HepG2 (cell line): ENCODE measurements around the gene PRKG1. TPM values are rescaled to one million over a fixed set of nuclear protein-coding genes. Genes with fewer than 3 reads are reported as not detected.
A peak's percentile ranks its signal among the peaks of the same experiment; 100 is the strongest.
"Not testable (repeated sequence)": the region's sequence is repeated elsewhere in the genome, so short reads cannot be mapped to it uniquely, and the experiment has no call there.

Experiments used
- ATAC-seq: fragments of 200-7000 bp; cut with Tn5 transposase; 3 replicates; pipeline ENCODE4 v1.9.1; 2020; ENCODE audit warnings: mild to moderate bottlenecking, moderate library complexity
- BruUV-seq: library from RNA; stranded (reverse); fragments of 400-500 nt; replicated peaks from 2 replicates; lab custom pipeline; 2021; lab: Mats Ljungman, UMichigan
- CTCF ChIA-PET: fragments of 300-600 bp; formaldehyde crosslinking; extraction: SDS; loops from one replicate; lab custom pipeline; 2021; ENCODE audit warnings: low total read pairs, inconsistent platforms, low intra/inter-chr PET ratio; lab: Yijun Ruan, JAX
- POLR2A ChIA-PET: fragments of 350-600 bp; sonication (Branson Sonifier 250); formaldehyde crosslinking; loops from one replicate; lab custom pipeline; 2020; ENCODE audit warnings: antibody characterized with exemption, inconsistent platforms; lab: Yijun Ruan, JAX
- DNase-seq: peaks from one replicate; pipeline ENCODE4 v3.0.0-alpha.2; 2015; ENCODE audit warnings: low spot score
- FAIRE-seq: peaks from 3 replicates; lab custom pipeline; 2011; peaks lifted over from hg19 to GRCh38; lab: Jason Lieb, UNC
- H2AFZ ChIP-seq: one replicate; pipeline ENCODE4 v1.6.1; 2011; ENCODE audit warnings: low read length, inconsistent platforms
- H3K27ac ChIP-seq: fragments of 300-600 bp; 3 replicates; pipeline ENCODE4 v1.8.0; 2011; ENCODE audit warnings: mixed run types, mild to moderate bottlenecking, mixed read lengths, low read length, inconsistent platforms; ENCODE audit not compliant: insufficient read depth; ENCODE audit errors: extremely low read length
- H3K27me3 ChIP-seq, 2 experiments: fragments of 200-600 bp in 1 of 2; 2 replicates in 1 of 2; 3 replicates in 1 of 2; pipeline versions ENCODE4 v1.6.0 to v1.8.0; 2011; ENCODE audit warnings: low read length in 2 of 2, mild to moderate bottlenecking in 2 of 2, moderate library complexity in 2 of 2, inconsistent platforms in 1 of 2; ENCODE audit not compliant: insufficient read depth in 2 of 2, control insufficient read depth in 1 of 2
- H3K36me3 ChIP-seq, 2 experiments: fragments of 200-600 bp in 1 of 2; replicated peaks in 1 of 2; 2 replicates in 1 of 2; 3 replicates in 1 of 2; pipeline versions ENCODE4 v1.5.1 to v1.8.0; 2011; ENCODE audit warnings: low read length in 2 of 2, inconsistent platforms in 1 of 2; ENCODE audit not compliant: insufficient read depth in 2 of 2, control insufficient read depth in 1 of 2
- H3K4me1 ChIP-seq: 2 replicates; pipeline ENCODE4 v1.5.1; 2012; ENCODE audit warnings: low read length, inconsistent platforms; ENCODE audit not compliant: insufficient read depth
- H3K4me2 ChIP-seq: 2 replicates; pipeline ENCODE4 v1.6.0; 2011; ENCODE audit warnings: low read depth, low read length, inconsistent platforms
- H3K4me3 ChIP-seq, 3 experiments: fragments of 200-600 bp in 1 of 3; sonication (generic), shearing (Covaris generic) in 1 of 3; replicated peaks in 1 of 3; 2 replicates each; pipeline ENCODE4 v1.5.1; 2011 to 2016; ENCODE audit warnings: low read length in 3 of 3, inconsistent platforms in 2 of 3, low read depth in 2 of 3, mild to moderate bottlenecking in 2 of 3, control low read depth in 1 of 3, mixed read lengths in 1 of 3; ENCODE audit not compliant: insufficient read depth in 1 of 3
- H3K79me2 ChIP-seq: one replicate; pipeline ENCODE4 v1.6.1; 2011; ENCODE audit warnings: low read length, inconsistent platforms; ENCODE audit not compliant: insufficient read depth
- H3K9ac ChIP-seq: 2 replicates; pipeline ENCODE4 v1.6.0; 2011; ENCODE audit warnings: mild to moderate bottlenecking, low read depth, low read length, inconsistent platforms; ENCODE audit not compliant: insufficient read depth
- H3K9me3 ChIP-seq: 2 replicates; pipeline ENCODE4 v1.5.1; 2012; ENCODE audit warnings: mild to moderate bottlenecking, low read length
- H4K20me1 ChIP-seq: 2 replicates; pipeline ENCODE4 v1.6.0; 2011; ENCODE audit warnings: inconsistent platforms, mild to moderate bottlenecking, low read length, moderate library complexity; ENCODE audit not compliant: insufficient read depth
- KAT7 ChIP-seq: IDR thresholded peaks from 2 replicates; pipeline ENCODE4 v1.6.1; 2018; ENCODE audit warnings: borderline replicate concordance, missing compliant biosample characterization
- NFE2L2 ChIP-seq: fragments of 150-350 bp; IDR thresholded peaks from 2 replicates; pipeline ENCODE4 v1.6.1; 2014; ENCODE audit warnings: low read length
- WGBS: methylation state at CpG from one replicate; pipeline ENCODE4 v1.1.6; 2017; ENCODE audit warnings: low lambda C conversion rate; 5-methylcytosine and 5-hydroxymethylcytosine counted together
- in situ Hi-C: cut with HindIII; loops from 2 replicates; pipeline ENCODE4 v1.10.0; 2017; ENCODE audit warnings: low pct_unique_long_range_greater_than_20kb; ENCODE audit not compliant: extremely low pct_ligation_motif_present
- intact Hi-C: fragments of 100-400 bp; cut with micrococcal nuclease; formaldehyde crosslinking; loops from one replicate; pipeline ENCODE4 v1.10.0; 2022; ENCODE audit not compliant: unreplicated experiment
- polyA plus RNA-seq, 8 experiments: library from polyadenylated mRNA; depleted of rRNA in 3 of 8; stranded (reverse) in 7 of 8; unstranded in 1 of 8; fragments of >200 nt; fragmentation: Illumina TruSeq in 4 of 8; extraction: Trizol in 4 of 8; gene quantifications; 2 replicates each; pipeline versions ENCODE4 v1.2.1 to v1.2.3, GENCODE V29; 2011 to 2016; ENCODE audit warnings: low read depth in 4 of 8, missing spikeins in 1 of 8, mixed read lengths in 1 of 8; ENCODE audit not compliant: insufficient read depth in 1 of 8
- total RNA-seq, 5 experiments: library from RNA; depleted of rRNA; stranded (reverse); fragments of >200 nt; fragmentation: Illumina TruSeq; extraction: Trizol; gene quantifications; 2 replicates each; pipeline ENCODE4 v1.2.3, GENCODE V29; 2016; ENCODE audit warnings: low read depth in 1 of 5

The PRKG1 gene
- total and polyA plus RNA-seq, 2 of the 13 experiments (the other 11 are each of a cell fraction or from before 2014, with no cell fraction given) = 0.01 TPM; not detected in 1

DNA sequence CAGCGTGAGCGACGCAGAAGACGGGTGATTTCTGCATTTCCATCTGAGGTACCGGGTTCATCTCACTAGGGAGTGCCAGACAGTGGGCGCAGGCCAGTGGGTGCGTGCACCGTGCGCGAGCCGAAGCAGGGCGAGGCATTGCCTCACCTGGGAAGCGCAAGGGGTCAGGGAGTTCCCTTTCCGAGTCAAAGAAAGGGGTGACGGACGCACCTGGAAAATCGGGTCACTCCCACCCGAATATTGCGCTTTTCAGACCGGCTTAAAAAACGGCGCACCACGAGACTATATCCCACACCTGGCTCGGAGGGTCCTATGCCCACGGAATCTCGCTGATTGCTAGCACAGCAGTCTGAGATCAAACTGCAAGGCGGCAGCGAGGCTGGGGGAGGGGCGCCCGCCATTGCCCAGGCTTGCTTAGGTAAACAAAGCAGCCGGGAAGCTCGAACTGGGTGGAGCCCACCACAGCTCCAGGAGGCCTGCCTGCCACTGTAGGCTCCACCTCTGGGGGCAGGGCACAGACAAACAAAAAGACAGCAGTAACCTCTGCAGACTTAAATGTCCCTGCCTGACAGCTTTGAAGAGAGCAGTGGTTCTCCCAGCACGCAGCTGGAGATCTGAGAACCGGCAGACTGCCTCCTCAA, 1159.2 kb downstream of the PRKG1 start:
- in situ Hi-C loops, FAIRE-seq, H2AFZ ChIP-seq, POLR2A ChIA-PET, H3K9ac ChIP-seq, H3K4me1 ChIP-seq, BruUV-seq, CTCF ChIA-PET, H4K20me1 ChIP-seq, intact Hi-C loops, H3K27me3 ChIP-seq, H3K27ac ChIP-seq, ATAC-seq, DNase-seq, H3K36me3 ChIP-seq, H3K9me3 ChIP-seq, H3K79me2 ChIP-seq: not testable (repeated sequence)
- Histone ChIP-seq H3K4me3 (peak overlapping the region in 2 of 3 experiments; percentile 7 to 8; a peak in 2 of 6 replicates), H3K4me2 (peak overlapping the region; percentile 43)
- WGBS = 81% methylated on average over 5 of the region's 34 CpGs

DNA sequence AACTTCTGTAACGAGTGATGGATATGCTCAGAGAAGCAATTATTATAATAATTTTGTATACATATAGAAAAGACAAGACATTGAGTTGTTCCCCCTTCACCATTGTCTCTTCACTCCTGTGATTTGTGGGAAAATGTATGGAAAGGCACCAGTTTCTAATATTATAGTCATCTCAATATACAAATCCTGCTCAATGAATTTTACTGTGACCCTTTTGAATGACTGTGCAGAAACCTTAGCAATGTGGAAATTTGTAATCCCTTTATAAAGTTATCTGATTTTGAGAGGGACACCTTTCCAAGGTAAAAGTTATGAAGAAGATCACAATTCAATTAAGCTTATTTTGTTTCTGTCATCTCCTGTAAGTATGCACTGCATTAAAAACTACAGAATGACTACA, 1165.5 kb downstream of the PRKG1 start:
- FAIRE-seq = no peak
- Histone ChIP-seq H3K36me3 (no peaks in the 10 kb centered on the region), H3K9me3 (no peaks in the 10 kb centered on the region), H2AFZ (no peak overlapping the region), H3K4me2 (no peak overlapping the region), H3K27me3 (no peaks in the 10 kb centered on the region), H3K4me3 (no peak overlapping the region), H3K27ac (no peak overlapping the region), H4K20me1 (no peaks in the 10 kb centered on the region), H3K9ac (no peak overlapping the region), H3K79me2 (no peaks in the 10 kb centered on the region), H3K4me1 (no peaks in the 10 kb centered on the region)
- in situ Hi-C loops (no loop called here), intact Hi-C loops (no loop called here)
- no peak for ATAC-seq
- no peak for DNase-seq
- TF ChIP-seq NFE2L2 = peak; percentile 62; the same call in 1 of the 2 replicates
- no peak for TF ChIP-seq KAT7 (CRISPR knock-in tag)
- 13% methylated on average over 1 of the region's 1 CpG for WGBS
- ChIA-PET CTCF (no interaction called here), POLR2A (no interaction called here)
- no TSS peak for BruUV-seq
